HG03342 (cell line): ENCODE measurements around the gene BMPER.
"Not testable (repeated sequence)": the region's sequence is repeated elsewhere in the genome, so short reads cannot be mapped to it uniquely, and the experiment has no call there.

Experiments used
- ATAC-seq: cut with Tn5 transposase; IDR thresholded peaks from one replicate; pipeline ENCODE4 v1.9.1; 2021; ENCODE audit warnings: mild to moderate bottlenecking, moderate library complexity; ENCODE audit not compliant: unreplicated experiment

BMPER gene

DNA sequence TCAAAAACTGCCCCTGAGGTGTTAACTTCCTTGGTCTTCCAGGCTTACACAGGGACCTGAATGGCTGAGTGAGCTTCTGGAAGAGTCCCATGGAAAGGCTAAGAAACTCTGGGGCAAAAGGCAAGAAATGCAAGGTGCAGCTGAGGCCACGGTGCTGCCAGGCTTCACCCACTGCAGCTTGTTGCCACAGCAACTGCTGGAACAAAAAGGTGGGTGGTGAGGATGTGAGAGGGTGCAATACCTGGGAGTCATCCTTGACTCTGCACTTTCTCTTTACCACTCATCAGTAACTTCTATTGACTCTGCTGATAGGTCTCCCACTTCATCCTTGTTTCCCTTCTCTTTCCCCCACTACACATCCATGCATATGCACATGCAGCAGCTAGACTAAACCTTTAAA lies 258.6 kb downstream of the BMPER start:
- ATAC-seq: no peak

DNA sequence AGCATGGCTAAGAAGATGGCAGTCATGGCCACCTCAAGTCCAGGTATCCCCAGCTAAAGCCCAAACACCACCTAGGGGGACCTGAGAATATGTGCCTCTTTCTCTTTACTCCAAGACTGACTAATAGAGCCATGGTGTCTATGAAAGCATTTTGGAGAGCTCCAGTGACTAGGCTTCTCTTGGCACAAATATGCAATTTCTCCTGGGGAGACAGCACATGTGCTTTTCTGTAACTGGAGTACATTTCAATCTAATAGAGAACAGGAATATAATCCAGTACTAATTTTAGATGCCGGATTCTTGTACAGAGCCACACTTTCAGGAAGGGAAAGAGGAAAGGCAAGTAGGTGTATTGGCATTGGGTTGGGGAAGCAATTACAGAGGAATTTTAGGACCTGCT lies 260.1 kb downstream of the BMPER start:
- ATAC-seq: no peak

DNA sequence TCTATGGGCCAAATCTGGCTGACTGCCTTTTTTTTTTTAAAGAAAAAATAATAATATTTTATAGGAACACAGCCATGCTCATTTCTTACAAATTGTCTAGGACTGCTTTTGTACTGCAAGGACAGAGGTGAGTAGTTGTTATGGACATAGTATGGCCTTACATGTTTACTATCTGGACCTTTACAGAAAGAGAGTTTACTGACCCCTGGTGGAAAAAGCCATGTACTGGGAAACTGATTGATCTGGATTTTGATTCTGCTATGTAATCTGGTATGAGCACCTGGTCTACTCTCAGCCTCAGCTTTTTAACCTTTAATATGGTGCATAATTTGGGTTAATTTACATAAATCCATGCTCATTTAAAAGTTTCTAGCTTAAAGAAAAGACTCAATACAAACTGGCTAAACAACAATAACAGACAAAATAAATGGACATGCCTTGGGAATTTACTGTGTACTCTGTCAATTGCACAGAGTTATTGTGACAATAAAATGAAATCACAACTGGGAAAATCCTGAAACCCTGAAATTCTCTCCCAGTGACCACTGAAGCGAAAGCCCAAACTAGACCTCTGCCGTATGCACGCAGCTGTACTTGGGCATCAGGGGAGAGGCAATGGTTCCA lies 260.7 kb downstream of the BMPER start:
- peak; percentile 57 for ATAC-seq

DNA sequence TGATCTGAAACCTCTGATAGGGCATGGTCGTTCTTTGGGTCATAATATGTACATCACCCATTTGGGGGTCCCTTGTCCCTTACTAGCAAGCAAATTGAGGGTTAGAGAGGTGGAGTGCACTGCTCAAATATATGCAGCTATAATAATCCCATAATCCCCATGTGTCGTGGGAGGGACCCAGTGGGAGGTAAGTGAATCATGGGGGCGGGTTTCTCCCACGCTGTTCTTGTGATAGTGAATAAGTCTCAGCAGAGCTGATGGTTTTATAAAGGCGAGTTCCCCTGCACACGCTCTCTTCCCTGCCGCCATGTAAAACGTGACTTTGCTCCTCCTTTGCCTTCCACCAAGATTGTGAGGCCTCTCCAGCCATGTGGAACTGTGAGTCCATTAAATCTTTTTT lies 262.7 kb downstream of the BMPER start:
- no peak for ATAC-seq

DNA sequence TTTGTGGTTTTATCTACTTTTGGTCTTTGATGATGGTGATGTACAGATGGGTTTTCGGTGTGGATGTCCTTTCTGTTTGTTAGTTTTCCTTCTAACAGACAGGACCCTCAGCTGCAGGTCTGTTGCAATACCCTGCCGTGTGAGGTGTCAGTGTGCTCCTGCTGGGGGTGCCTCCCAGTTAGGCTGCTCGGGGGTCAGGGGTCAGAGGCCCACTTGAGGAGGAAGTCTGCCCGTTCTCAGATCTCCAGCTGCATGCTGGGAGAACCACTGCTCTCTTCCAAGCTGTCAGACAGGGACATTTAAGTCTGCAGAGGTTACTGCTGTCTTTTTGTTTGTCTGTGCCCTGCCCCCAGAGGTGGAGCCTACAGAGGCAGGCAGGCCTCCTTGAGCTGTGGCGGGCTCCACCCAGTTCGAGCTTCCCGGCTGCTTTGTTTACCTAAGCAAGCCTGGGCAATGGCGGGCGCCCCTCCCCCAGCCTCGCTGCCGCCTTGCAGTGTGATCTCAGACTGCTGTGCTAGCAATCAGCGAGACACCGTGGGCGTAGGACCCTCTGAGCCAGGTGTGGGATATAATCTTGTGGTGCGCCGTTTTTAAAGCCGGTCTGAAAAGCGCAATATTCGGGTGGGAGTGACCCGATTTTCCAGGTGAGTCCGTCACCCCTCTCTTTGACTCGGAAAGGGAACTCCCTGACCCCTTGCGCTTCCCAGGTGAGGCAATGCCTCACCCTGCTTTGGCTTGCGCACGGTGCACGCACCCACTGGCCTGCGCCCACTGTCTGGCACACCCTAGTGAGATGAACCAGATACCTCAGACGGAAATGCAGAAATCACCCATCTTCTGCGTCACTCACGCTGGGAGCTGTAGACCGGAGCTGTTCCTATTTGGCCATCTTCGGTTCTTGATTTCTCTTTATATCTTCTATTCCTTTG lies 269.6 kb downstream of the BMPER start:
- not testable (repeated sequence) for ATAC-seq

DNA sequence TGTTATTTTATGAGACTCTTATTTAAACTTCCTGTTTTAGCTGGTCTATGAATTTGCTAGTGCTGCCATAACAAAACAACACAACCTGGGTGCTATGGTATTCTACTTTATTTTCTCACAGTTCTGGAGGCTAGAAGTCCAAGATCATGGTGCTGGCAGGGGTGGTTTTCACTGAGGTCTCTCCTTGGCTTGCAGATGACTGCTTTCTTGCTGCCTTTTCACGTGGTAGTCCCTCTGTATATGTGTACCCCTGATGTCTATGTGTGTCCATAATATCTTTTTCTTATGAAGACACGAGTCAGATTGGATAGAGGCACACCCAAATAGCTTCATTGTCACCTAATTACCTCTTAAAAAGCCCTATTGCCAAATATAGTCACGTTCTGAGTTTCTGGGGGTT lies 270.5 kb downstream of the BMPER start:
- ATAC-seq: no peak

DNA sequence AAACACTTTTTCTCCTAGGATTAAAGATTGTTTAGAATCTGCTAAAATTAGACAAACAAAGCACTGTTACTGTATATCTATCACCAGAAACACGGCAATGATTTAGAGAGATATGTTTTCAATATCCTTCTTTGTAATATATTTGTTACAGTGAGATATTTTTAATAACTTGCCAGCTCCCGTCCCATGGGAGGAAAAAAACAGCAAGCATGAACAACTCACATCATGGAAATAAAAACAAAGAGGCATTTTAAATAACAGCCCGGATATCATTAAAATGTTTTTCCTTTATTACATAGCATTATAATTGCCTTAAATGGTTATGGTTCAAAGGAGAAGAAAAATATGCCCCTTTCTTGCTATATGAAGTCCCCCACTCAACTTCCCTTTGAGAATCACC lies 272.1 kb downstream of the BMPER start:
- ATAC-seq: no peak

DNA sequence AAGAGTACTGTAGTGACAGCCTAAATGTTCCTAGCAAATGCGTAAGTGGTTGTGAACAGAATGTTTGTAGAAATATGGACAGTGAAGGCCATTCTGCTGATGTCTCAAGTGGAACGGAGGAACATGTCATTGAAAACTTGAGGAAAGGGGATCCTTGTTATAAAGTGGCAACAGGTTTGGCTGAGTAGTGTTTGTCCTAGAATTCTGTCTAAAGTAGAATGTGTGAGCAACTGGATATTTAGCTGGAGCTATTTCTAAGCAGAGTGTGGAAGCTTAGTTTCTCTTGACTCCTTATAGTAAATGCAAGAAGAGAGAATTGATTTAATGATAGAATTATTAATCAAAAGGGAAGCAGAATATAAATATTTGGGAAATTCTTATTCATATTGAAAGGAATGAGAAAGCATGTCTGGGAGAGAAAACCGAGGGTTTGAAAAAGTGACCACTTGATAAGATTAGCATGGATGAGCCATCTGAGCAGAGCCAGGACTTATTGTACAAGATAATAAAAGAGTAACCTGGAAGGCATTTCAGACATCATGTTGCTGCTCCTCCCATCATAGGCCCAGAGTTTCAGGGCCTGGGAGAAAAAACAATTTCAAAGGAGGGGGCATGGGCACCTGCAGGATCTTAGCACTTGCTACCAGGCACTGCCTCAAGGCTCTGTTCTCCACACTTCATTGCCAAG lies 276.1 kb downstream of the BMPER start:
- ATAC-seq: no peak

DNA sequence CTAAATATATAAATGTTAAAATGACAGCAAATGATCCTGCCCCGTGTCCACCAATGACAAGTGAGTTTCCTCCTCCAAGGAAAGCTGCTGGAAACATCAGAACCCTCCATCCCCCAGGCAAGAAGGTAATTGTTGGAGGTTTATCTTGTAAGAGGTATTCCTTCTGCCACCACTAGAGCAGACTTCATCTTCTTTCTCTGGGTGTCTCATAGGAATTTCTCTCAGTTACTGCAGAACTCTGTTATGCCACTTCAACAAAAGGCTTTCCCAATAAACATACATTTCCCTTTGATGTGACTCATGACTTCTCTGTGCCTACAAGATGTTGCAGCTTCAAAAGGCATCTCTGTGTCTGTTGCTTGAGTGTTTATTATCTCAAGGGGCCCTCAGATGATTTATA lies 279.1 kb downstream of the BMPER start:
- ATAC-seq: no peak

DNA sequence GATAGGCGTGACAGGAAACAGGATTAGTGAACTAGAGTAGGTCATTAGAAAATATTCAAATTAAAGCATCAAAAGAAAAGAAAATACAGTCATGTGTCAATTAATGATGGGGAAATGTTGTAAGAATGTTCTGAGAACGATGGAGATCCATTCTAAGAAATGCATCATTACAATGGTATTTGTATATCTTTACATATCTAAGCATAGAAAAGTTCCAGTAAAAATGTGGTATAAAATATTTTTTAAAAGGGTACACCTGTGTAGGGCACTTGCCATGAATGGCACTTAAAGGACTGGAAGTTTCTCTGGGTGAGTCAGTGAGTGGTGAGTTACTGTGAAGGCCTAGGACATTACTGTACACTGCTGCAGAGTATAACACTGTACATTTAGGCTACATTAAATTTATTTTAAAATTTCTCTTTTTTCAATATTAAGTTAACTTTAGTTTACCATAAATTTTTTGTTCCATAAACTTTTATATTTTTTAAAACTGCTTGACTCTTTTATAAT lies 282.5 kb downstream of the BMPER start:
- ATAC-seq: no peak

DNA sequence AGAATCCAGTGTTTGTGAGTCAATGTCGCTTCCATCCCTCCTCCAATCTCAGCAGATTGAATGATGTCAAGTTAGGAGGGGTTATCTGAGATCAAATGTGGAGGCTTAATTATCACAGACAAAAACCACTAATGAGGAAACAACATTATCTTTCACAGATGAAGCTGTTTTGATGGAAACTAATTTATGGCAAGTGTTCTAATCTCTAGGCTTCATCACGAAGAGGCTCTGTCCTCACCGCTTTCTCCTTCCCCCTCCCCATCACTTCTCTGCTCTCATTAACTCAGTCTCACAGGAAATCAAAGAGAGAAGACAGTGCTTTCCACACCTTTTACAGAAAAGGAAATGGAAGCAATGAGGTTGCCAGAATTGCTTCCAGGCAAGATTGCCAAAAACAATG lies 283.7 kb downstream of the BMPER start:
- ATAC-seq: no peak

DNA sequence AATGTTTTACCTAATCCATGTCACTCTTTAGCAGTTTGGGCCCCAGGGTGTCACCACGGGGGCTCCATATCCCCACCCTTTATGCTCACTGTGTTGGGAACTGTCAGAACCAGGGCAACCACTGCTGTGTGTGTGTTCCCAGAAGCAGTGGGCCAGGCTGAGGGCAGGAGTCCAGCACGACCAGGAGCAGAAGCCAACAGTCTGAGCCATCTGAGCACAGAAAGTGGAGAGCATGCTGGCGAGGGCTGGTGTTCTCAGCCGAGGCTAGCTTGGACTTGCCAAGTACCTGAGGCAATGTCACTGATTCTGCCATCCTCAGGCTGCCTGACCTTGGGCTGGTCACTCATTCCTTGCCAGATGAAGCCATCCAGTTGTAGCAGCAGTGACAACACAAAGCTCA lies 285.0 kb downstream of the BMPER start:
- no peak for ATAC-seq

DNA sequence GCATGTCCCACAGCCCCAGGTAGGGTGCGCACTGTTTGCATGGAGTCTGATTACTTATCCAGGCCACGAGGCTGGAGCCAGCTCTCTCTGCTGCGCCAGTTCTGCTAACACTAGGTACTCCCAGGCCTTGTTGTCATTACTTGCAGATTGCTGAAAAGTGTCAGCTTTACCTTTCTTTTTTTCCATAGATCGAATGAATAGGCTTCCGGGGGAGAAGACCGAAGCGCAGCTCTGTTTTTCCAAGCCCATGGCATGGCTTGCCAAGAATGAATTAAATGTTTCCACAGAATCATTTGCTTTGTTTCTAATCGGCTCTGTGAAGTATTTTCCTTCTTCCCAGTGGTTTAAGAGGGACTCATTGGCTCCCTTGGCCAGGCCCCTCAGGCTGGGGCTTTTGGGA lies 285.8 kb downstream of the BMPER start:
- ATAC-seq: no peak

DNA sequence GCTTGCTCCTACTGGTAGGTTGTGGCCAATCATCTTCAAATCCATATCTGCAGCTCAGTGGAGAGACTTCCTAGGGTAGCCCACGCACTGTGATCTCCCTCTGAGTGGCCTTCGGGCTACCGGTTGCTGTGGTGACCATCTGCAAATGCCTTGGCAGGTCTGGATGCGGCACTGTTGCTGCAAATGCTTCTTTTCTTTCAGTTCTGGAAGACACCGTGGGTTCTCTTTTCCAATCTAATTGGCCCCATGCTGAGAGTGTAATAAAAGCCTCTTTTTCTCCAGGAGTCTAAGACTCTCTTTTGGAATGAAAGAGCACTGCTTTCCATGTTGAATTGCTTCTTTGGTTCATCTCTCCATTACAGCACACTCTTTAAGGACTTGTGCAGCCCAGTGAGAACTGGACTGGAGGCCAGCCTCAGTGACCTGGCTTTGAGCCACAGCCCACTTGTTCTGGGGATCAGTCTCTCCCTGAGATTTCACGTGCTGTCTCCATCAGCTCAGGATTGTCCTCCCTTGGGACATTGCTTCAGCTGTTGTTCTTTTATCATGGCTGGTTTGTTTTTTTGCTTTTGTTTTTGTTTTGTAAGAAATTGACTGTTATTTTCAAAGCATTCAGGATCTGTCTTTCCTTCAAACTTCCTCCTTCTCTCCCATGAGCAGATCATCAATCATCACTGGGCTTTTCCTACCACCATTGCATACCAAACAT lies 286.6 kb downstream of the BMPER start:
- no peak for ATAC-seq

DNA sequence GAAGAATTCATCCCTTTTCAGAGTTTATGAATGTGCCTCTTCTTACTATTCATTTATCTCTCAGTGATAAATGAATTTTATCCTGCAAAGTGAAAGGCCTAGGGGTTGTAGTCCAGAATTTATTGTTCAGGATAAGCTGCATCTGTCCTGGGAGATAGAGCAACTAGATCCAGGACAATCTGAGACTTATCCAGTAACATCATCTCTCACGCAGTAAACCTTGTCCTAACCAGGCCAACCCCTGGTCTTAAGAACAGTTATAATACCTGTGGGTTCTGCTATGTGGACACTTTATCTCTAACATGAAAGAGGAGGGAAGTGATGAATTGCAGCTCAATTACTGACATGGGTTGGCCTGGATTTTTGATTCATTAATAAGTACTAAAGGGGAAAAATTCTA lies 287.6 kb downstream of the BMPER start:
- no peak for ATAC-seq

DNA sequence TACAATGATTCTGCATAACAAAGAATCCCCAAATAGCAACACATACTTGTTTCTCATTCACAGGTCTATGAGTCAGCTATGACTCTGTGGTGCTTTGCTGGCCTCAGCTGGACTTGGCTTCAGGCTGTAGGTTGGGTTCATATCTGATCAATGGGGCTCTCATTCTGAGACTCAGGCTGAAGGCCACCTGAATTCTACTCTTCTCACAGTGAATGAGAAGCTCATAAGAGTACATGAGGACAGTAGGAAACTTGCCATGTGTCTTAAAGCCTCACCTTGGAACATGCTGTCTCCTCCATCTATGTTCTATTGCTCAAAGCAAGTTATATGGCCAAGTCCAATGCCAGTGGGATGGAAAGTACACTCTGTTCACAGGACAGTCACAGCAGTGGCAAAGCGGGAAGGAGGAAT lies 292.9 kb downstream of the BMPER start:
- ATAC-seq: no peak
